GM23338 (cell line): Measurements from ENCODE around the gene GRIK4. TPM values are rescaled to one million over a fixed set of nuclear protein-coding genes. Genes with fewer than 3 reads are reported as not detected.

Source experiments
- ATAC-seq: fragments of 200-7000 bp; cut with Tn5 transposase; 3 replicates; pipeline ENCODE4 v1.9.1; 2020
- DNase-seq: peaks from one replicate; pipeline ENCODE4 v3.0.0-alpha.2; 2015; ENCODE audit warnings: low spot score
- H2AFZ ChIP-seq: fragments of 200-600 bp; sonication (generic); 2 replicates; pipeline ENCODE4 v1.8.0; 2016; ENCODE audit warnings: antibody characterized with exemption, mild to moderate bottlenecking, moderate library complexity
- H3F3A ChIP-seq: fragments of 200-600 bp; sonication (generic); replicated peaks from 2 replicates; pipeline ENCODE4 v1.8.0; 2017; ENCODE audit warnings: antibody characterized with exemption, mixed run types, low read depth
- H3K27ac ChIP-seq: fragments of 200-600 bp; sonication (generic); 2 replicates; pipeline ENCODE4 v1.6.1; 2016; ENCODE audit warnings: low read depth
- H3K27me3 ChIP-seq: fragments of 200-600 bp; sonication (generic); 2 replicates; pipeline ENCODE4 v1.8.0; 2016; ENCODE audit warnings: mild to moderate bottlenecking, mixed run types, moderate library complexity; ENCODE audit not compliant: insufficient read depth
- H3K36me3 ChIP-seq: fragments of 200-600 bp; sonication (generic); 2 replicates; pipeline ENCODE4 v1.8.0; 2016; ENCODE audit warnings: mild to moderate bottlenecking; ENCODE audit not compliant: insufficient read depth
- H3K4me1 ChIP-seq: fragments of 200-600 bp; sonication (generic); 2 replicates; pipeline ENCODE4 v1.8.0; 2016; ENCODE audit warnings: mild to moderate bottlenecking, moderate library complexity; ENCODE audit not compliant: insufficient read depth
- H3K4me2 ChIP-seq: fragments of 200-600 bp; sonication (generic); 2 replicates; pipeline ENCODE4 v1.7.1; 2017; ENCODE audit warnings: mixed run types
- H3K4me3 ChIP-seq: fragments of 200-600 bp; sonication (generic); 2 replicates; pipeline ENCODE4 v1.6.1; 2016; ENCODE audit warnings: mixed run types
- H3K79me2 ChIP-seq: fragments of 200-600 bp; sonication (generic); replicated peaks from 2 replicates; pipeline ENCODE4 v1.8.0; 2017; ENCODE audit warnings: mild to moderate bottlenecking; ENCODE audit not compliant: insufficient read depth
- H3K9me2 ChIP-seq: fragments of 200-600 bp; sonication (generic); 2 replicates; pipeline ENCODE4 v1.8.0; 2017; ENCODE audit not compliant: insufficient read depth
- H4K20me1 ChIP-seq: fragments of 200-600 bp; sonication (generic); replicated peaks from 2 replicates; pipeline ENCODE4 v1.8.0; 2017; ENCODE audit warnings: mild to moderate bottlenecking; ENCODE audit not compliant: insufficient read depth
- H3K27ac Mint-ChIP-seq: 2 replicates; pipeline ENCODE4 v1.8.0; 2020; ENCODE audit warnings: inconsistent platforms, mild to moderate bottlenecking, moderate library complexity, mixed read lengths
- H3K27me3 Mint-ChIP-seq: 3 replicates; pipeline ENCODE4 v1.8.0; 2022; ENCODE audit warnings: low read depth, mild to moderate bottlenecking, moderate library complexity, mixed read lengths, inconsistent platforms; ENCODE audit not compliant: insufficient read depth, poor library complexity
- H3K36me3 Mint-ChIP-seq: 3 replicates; pipeline ENCODE4 v1.8.0; 2021; ENCODE audit warnings: low read depth, mild to moderate bottlenecking, inconsistent platforms, moderate library complexity, mixed read lengths
- H3K4me1 Mint-ChIP-seq: 3 replicates; pipeline ENCODE4 v1.8.0; 2020; ENCODE audit warnings: mild to moderate bottlenecking, inconsistent platforms, mixed read lengths
- H3K4me3 Mint-ChIP-seq: 3 replicates; pipeline ENCODE4 v1.8.0; 2021; ENCODE audit warnings: moderate library complexity, mild to moderate bottlenecking, inconsistent platforms, mixed read lengths
- H3K9me3 Mint-ChIP-seq: 3 replicates; pipeline ENCODE4 v1.8.0; 2020; ENCODE audit warnings: moderate library complexity, mild to moderate bottlenecking, inconsistent platforms, mixed read lengths
- CREB1 ChIP-seq: fragments of 250-450 bp; sonication (Bioruptor Pico); IDR thresholded peaks from 2 replicates; pipeline ENCODE4 v1.5.0; 2020; ENCODE audit warnings: low read depth, mild to moderate bottlenecking, moderate library complexity
- EZH2 ChIP-seq: fragments of 200-600 bp; sonication (generic); IDR thresholded peaks from one replicate; pipeline ENCODE4 v1.8.0; 2017; ENCODE audit warnings: antibody characterized with exemption, mild to moderate bottlenecking, low read depth; ENCODE audit not compliant: unreplicated experiment
- EZH2phosphoT487 ChIP-seq: fragments of 200-600 bp; sonication (generic); IDR thresholded peaks from one replicate; pipeline ENCODE4 v1.8.1; 2018; ENCODE audit warnings: antibody characterized with exemption; ENCODE audit not compliant: unreplicated experiment
- JUNB ChIP-seq: IDR thresholded peaks from one replicate; pipeline ENCODE4 v1.6.1; 2016; ENCODE audit warnings: antibody characterized with exemption; ENCODE audit not compliant: unreplicated experiment
- NANOG ChIP-seq: IDR thresholded peaks from 2 replicates; pipeline ENCODE4 v1.6.1; 2016; ENCODE audit warnings: antibody characterized with exemption, borderline replicate concordance
- POLR2AphosphoS5 ChIP-seq: IDR thresholded peaks from 2 replicates; pipeline ENCODE4 v1.6.1; 2016; ENCODE audit warnings: antibody characterized with exemption, low read depth
- REST ChIP-seq: IDR thresholded peaks from one replicate; pipeline ENCODE4 v1.6.1; 2018; ENCODE audit warnings: antibody characterized with exemption; ENCODE audit not compliant: unreplicated experiment
- STAT1 ChIP-seq: IDR thresholded peaks from one replicate; pipeline ENCODE4 v1.6.1; 2016; ENCODE audit warnings: antibody characterized with exemption; ENCODE audit not compliant: unreplicated experiment
- ZNF331 ChIP-seq: fragments of 250-450 bp; sonication (Bioruptor Pico); IDR thresholded peaks from 2 replicates; pipeline ENCODE4 v1.5.0; 2020; ENCODE audit warnings: low read depth, mild to moderate bottlenecking, moderate library complexity
- polyA plus RNA-seq: library from polyadenylated mRNA; unstranded; fragments of >200 nt; fragmentation: Nextera tagmentation; extraction: Ambion mirVana; gene quantifications from 2 replicates; pipeline ENCODE4 v1.2.1, GENCODE V29; 2016
- total RNA-seq: library from RNA; depleted of rRNA; stranded (reverse); fragments of >200 nt; shearing (Covaris generic); gene quantifications from 2 replicates; pipeline ENCODE4 v1.2.3, GENCODE V29; 2014
- TF ChIP-seq, protein P1 (sequence below), 2 experiments: fragments of 200-600 bp in 1 of 2; sonication (generic) in 1 of 2; conservative IDR thresholded peaks; 2 replicates each; pipeline versions ENCODE4 v1.5.1 to v1.6.1; 2016 to 2017; ENCODE audit warnings: antibody characterized with exemption in 2 of 2, low read depth in 2 of 2, mild to moderate bottlenecking in 2 of 2, moderate library complexity in 1 of 2
- TF ChIP-seq, protein P2 (sequence below): fragments of 250-450 bp; sonication (Bioruptor Pico); IDR thresholded peaks from 2 replicates; pipeline ENCODE4 v1.5.0; 2020; ENCODE audit warnings: mild to moderate bottlenecking, moderate library complexity
- TF ChIP-seq, protein P3 (sequence below): IDR thresholded peaks from 2 replicates; pipeline ENCODE4 v1.6.1; 2016; ENCODE audit warnings: antibody characterized with exemption

GRIK4 gene
- total and polyA plus RNA-seq, 2 experiments from 2014 or later: 0.63 to 2.2 TPM

DNA sequence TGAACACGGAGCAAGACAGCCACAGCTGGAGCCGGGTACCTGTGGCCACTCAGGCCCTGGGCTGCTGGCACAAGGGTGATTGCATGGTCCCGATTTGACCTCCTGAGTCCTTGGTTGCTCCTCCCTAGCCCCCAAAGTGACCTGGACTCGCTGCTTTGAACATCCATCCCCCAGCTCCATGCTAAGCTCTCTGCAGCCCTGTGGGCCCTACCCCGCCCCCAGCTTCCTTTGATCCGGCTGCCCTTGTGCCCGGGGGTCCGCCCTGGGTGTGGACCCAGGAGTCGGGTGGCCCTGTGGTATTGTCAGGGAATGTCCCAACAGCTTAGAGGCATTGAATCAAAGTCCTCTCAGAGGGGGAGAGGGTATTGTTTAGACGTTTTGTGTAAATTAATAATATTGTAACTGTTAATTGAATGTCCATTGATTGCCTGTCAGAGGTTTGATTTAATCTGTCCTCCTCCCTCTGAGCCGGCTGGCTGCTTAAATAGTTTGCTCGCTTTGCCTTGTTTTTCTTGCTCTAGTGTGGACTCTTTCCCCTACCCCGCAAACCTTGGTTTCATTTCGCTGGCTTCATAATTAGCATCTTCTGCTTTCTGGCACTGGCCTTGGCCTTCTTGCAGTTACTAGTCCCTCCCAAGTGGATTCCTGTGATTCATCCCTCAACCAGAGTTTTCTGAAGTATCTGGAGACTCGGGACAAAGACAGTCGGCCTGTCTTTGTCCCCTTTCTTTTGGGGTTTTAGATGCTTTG, 20.7 kb downstream of the GRIK4 start:
- Histone ChIP-seq H3K9me2 (no peaks in the 10 kb centered on the region), H3K27me3 (no peaks in the 10 kb centered on the region), H3K36me3 (no peaks in the 10 kb centered on the region), H2AFZ (no peak overlapping the region), H3K4me1 (no peaks in the 10 kb centered on the region; the same call in 1 of the 2 replicates), H3K4me3 (no peak overlapping the region), H3K79me2 (no peaks in the 10 kb centered on the region), H3F3A (no peaks in the 10 kb centered on the region), H4K20me1 (no peaks in the 10 kb centered on the region), H3K27ac (no peak overlapping the region), H3K4me2 (no peak overlapping the region)
- H3K4me1 Mint-ChIP-seq: peaks cover 11% of the 10 kb centered on the region
- H3K9me3 Mint-ChIP-seq: peaks cover 7% of the 10 kb centered on the region; the same call in 2 of the 3 replicates
- DNase-seq (no peak), ATAC-seq (no peak)
- H3K27me3 Mint-ChIP-seq: peaks cover 12% of the 10 kb centered on the region
- H3K36me3 Mint-ChIP-seq: no peaks in the 10 kb centered on the region; the same call in 2 of the 3 replicates
- H3K4me3 Mint-ChIP-seq: no peak overlapping the region
- TF ChIP-seq JUNB (no peak), ZNF331 (CRISPR knock-in tag) (no peak), REST (no peak), EZH2phosphoT487 (no peak), NANOG (no peak), STAT1 (no peak), EZH2 (no peak), CREB1 (no peak), POLR2AphosphoS5 (no peak)
- TF ChIP-seq, protein P1, sequence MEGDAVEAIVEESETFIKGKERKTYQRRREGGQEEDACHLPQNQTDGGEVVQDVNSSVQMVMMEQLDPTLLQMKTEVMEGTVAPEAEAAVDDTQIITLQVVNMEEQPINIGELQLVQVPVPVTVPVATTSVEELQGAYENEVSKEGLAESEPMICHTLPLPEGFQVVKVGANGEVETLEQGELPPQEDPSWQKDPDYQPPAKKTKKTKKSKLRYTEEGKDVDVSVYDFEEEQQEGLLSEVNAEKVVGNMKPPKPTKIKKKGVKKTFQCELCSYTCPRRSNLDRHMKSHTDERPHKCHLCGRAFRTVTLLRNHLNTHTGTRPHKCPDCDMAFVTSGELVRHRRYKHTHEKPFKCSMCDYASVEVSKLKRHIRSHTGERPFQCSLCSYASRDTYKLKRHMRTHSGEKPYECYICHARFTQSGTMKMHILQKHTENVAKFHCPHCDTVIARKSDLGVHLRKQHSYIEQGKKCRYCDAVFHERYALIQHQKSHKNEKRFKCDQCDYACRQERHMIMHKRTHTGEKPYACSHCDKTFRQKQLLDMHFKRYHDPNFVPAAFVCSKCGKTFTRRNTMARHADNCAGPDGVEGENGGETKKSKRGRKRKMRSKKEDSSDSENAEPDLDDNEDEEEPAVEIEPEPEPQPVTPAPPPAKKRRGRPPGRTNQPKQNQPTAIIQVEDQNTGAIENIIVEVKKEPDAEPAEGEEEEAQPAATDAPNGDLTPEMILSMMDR (conservative IDR thresholded peaks at IDR 0.05; ENCODE audit: low read depth in 2 of 2): no peak
- TF ChIP-seq, protein P2, sequence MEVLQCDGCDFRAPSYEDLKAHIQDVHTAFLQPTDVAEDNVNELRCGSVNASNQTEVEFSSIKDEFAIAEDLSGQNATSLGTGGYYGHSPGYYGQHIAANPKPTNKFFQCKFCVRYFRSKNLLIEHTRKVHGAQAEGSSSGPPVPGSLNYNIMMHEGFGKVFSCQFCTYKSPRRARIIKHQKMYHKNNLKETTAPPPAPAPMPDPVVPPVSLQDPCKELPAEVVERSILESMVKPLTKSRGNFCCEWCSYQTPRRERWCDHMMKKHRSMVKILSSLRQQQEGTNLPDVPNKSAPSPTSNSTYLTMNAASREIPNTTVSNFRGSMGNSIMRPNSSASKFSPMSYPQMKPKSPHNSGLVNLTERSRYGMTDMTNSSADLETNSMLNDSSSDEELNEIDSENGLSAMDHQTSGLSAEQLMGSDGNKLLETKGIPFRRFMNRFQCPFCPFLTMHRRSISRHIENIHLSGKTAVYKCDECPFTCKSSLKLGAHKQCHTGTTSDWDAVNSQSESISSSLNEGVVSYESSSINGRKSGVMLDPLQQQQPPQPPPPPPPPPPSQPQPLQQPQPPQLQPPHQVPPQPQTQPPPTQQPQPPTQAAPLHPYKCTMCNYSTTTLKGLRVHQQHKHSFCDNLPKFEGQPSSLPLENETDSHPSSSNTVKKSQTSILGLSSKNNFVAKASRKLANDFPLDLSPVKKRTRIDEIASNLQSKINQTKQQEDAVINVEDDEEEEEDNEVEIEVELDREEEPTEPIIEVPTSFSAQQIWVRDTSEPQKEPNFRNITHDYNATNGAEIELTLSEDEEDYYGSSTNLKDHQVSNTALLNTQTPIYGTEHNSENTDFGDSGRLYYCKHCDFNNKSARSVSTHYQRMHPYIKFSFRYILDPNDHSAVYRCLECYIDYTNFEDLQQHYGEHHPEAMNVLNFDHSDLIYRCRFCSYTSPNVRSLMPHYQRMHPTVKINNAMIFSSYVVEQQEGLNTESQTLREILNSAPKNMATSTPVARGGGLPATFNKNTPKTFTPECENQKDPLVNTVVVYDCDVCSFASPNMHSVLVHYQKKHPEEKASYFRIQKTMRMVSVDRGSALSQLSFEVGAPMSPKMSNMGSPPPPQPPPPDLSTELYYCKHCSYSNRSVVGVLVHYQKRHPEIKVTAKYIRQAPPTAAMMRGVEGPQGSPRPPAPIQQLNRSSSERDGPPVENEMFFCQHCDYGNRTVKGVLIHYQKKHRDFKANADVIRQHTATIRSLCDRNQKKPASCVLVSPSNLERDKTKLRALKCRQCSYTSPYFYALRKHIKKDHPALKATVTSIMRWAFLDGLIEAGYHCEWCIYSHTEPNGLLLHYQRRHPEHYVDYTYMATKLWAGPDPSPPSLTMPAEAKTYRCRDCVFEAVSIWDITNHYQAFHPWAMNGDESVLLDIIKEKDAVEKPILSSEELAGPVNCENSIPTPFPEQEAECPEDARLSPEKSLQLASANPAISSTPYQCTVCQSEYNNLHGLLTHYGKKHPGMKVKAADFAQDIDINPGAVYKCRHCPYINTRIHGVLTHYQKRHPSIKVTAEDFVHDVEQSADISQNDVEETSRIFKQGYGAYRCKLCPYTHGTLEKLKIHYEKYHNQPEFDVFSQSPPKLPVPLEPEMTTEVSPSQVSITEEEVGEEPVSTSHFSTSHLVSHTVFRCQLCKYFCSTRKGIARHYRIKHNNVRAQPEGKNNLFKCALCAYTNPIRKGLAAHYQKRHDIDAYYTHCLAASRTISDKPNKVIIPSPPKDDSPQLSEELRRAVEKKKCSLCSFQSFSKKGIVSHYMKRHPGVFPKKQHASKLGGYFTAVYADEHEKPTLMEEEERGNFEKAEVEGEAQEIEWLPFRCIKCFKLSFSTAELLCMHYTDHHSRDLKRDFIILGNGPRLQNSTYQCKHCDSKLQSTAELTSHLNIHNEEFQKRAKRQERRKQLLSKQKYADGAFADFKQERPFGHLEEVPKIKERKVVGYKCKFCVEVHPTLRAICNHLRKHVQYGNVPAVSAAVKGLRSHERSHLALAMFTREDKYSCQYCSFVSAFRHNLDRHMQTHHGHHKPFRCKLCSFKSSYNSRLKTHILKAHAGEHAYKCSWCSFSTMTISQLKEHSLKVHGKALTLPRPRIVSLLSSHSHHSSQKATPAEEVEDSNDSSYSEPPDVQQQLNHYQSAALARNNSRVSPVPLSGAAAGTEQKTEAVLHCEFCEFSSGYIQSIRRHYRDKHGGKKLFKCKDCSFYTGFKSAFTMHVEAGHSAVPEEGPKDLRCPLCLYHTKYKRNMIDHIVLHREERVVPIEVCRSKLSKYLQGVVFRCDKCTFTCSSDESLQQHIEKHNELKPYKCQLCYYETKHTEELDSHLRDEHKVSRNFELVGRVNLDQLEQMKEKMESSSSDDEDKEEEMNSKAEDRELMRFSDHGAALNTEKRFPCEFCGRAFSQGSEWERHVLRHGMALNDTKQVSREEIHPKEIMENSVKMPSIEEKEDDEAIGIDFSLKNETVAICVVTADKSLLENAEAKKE (CRISPR knock-in tag): no peak
- TF ChIP-seq, protein P3, sequence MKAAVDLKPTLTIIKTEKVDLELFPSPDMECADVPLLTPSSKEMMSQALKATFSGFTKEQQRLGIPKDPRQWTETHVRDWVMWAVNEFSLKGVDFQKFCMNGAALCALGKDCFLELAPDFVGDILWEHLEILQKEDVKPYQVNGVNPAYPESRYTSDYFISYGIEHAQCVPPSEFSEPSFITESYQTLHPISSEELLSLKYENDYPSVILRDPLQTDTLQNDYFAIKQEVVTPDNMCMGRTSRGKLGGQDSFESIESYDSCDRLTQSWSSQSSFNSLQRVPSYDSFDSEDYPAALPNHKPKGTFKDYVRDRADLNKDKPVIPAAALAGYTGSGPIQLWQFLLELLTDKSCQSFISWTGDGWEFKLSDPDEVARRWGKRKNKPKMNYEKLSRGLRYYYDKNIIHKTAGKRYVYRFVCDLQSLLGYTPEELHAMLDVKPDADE: no peak
- H3K27ac Mint-ChIP-seq: no peak overlapping the region
